ENCODE data around the gene SLC22A25.

DNA sequence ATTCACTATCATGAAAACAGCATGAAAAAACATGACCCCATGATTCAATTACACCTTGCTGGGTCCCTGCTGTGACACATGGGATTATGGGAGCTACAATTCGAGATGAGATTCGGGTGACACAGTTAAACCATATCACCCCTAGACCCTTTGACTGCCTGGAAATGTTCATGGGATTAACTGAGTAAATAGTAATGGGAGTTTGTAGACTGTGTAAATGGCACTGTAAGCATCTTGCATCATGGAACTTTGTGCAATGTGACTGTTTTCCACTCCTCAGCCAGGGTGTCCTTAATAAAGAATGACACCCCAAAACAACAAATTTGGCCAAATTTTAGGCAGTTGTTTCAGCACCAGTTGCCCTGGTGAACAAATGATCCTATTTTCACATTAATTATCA, 7.9 kb upstream of the SLC22A25 start:
- TF ChIP-seq, protein P1, sequence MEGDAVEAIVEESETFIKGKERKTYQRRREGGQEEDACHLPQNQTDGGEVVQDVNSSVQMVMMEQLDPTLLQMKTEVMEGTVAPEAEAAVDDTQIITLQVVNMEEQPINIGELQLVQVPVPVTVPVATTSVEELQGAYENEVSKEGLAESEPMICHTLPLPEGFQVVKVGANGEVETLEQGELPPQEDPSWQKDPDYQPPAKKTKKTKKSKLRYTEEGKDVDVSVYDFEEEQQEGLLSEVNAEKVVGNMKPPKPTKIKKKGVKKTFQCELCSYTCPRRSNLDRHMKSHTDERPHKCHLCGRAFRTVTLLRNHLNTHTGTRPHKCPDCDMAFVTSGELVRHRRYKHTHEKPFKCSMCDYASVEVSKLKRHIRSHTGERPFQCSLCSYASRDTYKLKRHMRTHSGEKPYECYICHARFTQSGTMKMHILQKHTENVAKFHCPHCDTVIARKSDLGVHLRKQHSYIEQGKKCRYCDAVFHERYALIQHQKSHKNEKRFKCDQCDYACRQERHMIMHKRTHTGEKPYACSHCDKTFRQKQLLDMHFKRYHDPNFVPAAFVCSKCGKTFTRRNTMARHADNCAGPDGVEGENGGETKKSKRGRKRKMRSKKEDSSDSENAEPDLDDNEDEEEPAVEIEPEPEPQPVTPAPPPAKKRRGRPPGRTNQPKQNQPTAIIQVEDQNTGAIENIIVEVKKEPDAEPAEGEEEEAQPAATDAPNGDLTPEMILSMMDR (CRISPR knock-in tag; IDR thresholded peaks at IDR 0.05), result no peak
- TF ChIP-seq, protein P2, sequence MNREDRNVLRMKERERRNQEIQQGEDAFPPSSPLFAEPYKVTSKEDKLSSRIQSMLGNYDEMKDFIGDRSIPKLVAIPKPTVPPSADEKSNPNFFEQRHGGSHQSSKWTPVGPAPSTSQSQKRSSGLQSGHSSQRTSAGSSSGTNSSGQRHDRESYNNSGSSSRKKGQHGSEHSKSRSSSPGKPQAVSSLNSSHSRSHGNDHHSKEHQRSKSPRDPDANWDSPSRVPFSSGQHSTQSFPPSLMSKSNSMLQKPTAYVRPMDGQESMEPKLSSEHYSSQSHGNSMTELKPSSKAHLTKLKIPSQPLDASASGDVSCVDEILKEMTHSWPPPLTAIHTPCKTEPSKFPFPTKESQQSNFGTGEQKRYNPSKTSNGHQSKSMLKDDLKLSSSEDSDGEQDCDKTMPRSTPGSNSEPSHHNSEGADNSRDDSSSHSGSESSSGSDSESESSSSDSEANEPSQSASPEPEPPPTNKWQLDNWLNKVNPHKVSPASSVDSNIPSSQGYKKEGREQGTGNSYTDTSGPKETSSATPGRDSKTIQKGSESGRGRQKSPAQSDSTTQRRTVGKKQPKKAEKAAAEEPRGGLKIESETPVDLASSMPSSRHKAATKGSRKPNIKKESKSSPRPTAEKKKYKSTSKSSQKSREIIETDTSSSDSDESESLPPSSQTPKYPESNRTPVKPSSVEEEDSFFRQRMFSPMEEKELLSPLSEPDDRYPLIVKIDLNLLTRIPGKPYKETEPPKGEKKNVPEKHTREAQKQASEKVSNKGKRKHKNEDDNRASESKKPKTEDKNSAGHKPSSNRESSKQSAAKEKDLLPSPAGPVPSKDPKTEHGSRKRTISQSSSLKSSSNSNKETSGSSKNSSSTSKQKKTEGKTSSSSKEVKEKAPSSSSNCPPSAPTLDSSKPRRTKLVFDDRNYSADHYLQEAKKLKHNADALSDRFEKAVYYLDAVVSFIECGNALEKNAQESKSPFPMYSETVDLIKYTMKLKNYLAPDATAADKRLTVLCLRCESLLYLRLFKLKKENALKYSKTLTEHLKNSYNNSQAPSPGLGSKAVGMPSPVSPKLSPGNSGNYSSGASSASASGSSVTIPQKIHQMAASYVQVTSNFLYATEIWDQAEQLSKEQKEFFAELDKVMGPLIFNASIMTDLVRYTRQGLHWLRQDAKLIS (CRISPR knock-in tag; IDR thresholded peaks at IDR 0.05), result no peak
- TF ChIP-seq, protein P3, sequence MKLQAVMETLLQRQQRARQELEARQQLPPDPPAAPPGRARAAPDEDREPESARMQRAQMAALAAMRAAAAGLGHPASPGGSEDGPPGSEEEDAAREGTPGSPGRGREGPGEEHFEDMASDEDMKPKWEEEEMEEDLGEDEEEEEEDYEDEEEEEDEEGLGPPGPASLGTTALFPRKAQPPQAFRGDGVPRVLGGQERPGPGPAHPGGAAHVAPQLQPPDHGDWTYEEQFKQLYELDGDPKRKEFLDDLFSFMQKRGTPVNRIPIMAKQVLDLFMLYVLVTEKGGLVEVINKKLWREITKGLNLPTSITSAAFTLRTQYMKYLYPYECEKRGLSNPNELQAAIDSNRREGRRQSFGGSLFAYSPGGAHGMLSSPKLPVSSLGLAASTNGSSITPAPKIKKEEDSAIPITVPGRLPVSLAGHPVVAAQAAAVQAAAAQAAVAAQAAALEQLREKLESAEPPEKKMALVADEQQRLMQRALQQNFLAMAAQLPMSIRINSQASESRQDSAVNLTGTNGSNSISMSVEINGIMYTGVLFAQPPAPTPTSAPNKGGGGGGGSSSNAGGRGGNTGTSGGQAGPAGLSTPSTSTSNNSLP (IDR thresholded peaks at IDR 0.05; ENCODE audit: low read depth, low read length), result no peak
- TF ChIP-seq PAF1 (CRISPR knock-in tag; IDR thresholded peaks at IDR 0.05), result no peak
- TF ChIP-seq, protein P4, sequence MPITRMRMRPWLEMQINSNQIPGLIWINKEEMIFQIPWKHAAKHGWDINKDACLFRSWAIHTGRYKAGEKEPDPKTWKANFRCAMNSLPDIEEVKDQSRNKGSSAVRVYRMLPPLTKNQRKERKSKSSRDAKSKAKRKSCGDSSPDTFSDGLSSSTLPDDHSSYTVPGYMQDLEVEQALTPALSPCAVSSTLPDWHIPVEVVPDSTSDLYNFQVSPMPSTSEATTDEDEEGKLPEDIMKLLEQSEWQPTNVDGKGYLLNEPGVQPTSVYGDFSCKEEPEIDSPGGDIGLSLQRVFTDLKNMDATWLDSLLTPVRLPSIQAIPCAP (CRISPR knock-in tag; IDR thresholded peaks at IDR 0.05; ENCODE audit: low read depth), result no peak
- TF ChIP-seq, protein P5, sequence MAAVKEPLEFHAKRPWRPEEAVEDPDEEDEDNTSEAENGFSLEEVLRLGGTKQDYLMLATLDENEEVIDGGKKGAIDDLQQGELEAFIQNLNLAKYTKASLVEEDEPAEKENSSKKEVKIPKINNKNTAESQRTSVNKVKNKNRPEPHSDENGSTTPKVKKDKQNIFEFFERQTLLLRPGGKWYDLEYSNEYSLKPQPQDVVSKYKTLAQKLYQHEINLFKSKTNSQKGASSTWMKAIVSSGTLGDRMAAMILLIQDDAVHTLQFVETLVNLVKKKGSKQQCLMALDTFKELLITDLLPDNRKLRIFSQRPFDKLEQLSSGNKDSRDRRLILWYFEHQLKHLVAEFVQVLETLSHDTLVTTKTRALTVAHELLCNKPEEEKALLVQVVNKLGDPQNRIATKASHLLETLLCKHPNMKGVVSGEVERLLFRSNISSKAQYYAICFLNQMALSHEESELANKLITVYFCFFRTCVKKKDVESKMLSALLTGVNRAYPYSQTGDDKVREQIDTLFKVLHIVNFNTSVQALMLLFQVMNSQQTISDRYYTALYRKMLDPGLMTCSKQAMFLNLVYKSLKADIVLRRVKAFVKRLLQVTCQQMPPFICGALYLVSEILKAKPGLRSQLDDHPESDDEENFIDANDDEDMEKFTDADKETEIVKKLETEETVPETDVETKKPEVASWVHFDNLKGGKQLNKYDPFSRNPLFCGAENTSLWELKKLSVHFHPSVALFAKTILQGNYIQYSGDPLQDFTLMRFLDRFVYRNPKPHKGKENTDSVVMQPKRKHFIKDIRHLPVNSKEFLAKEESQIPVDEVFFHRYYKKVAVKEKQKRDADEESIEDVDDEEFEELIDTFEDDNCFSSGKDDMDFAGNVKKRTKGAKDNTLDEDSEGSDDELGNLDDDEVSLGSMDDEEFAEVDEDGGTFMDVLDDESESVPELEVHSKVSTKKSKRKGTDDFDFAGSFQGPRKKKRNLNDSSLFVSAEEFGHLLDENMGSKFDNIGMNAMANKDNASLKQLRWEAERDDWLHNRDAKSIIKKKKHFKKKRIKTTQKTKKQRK (IDR thresholded peaks at IDR 0.05; ENCODE audit: low read length), result no peak
- TF ChIP-seq NBN (conservative IDR thresholded peaks at IDR 0.05), result no peak
- no peak for TF ChIP-seq FOXP1 (IDR thresholded peaks at IDR 0.05)
- peak; percentile 73 for TF ChIP-seq FOXP1 (CRISPR knock-in tag; IDR thresholded peaks at IDR 0.05)
- no peak for TF ChIP-seq YY1 (IDR thresholded peaks at IDR 0.05; ENCODE audit: insufficient read depth, insufficient replicate concordance, low read depth, low read length)
- TF ChIP-seq, protein P6, sequence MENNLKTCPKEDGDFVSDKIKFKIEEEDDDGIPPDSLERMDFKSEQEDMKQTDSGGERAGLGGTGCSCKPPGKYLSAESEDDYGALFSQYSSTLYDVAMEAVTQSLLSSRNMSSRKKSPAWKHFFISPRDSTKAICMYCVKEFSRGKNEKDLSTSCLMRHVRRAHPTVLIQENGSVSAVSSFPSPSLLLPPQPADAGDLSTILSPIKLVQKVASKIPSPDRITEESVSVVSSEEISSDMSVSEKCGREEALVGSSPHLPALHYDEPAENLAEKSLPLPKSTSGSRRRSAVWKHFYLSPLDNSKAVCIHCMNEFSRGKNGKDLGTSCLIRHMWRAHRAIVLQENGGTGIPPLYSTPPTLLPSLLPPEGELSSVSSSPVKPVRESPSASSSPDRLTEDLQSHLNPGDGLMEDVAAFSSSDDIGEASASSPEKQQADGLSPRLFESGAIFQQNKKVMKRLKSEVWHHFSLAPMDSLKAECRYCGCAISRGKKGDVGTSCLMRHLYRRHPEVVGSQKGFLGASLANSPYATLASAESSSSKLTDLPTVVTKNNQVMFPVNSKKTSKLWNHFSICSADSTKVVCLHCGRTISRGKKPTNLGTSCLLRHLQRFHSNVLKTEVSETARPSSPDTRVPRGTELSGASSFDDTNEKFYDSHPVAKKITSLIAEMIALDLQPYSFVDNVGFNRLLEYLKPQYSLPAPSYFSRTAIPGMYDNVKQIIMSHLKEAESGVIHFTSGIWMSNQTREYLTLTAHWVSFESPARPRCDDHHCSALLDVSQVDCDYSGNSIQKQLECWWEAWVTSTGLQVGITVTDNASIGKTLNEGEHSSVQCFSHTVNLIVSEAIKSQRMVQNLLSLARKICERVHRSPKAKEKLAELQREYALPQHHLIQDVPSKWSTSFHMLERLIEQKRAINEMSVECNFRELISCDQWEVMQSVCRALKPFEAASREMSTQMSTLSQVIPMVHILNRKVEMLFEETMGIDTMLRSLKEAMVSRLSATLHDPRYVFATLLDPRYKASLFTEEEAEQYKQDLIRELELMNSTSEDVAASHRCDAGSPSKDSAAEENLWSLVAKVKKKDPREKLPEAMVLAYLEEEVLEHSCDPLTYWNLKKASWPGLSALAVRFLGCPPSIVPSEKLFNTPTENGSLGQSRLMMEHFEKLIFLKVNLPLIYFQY (CRISPR knock-in tag; IDR thresholded peaks at IDR 0.05; ENCODE audit: borderline replicate concordance), result no peak
- TF ChIP-seq, protein P7, sequence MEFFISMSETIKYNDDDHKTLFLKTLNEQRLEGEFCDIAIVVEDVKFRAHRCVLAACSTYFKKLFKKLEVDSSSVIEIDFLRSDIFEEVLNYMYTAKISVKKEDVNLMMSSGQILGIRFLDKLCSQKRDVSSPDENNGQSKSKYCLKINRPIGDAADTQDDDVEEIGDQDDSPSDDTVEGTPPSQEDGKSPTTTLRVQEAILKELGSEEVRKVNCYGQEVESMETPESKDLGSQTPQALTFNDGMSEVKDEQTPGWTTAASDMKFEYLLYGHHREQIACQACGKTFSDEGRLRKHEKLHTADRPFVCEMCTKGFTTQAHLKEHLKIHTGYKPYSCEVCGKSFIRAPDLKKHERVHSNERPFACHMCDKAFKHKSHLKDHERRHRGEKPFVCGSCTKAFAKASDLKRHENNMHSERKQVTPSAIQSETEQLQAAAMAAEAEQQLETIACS (CRISPR knock-in tag; IDR thresholded peaks at IDR 0.05), result no peak
- no peak for TF ChIP-seq TCF12 (IDR thresholded peaks at IDR 0.05)
- TF ChIP-seq TCF12 (CRISPR knock-in tag; IDR thresholded peaks at IDR 0.05), result no peak
- TF ChIP-seq, protein P8, sequence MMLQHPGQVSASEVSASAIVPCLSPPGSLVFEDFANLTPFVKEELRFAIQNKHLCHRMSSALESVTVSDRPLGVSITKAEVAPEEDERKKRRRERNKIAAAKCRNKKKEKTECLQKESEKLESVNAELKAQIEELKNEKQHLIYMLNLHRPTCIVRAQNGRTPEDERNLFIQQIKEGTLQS (CRISPR knock-in tag; IDR thresholded peaks at IDR 0.05), result 0 out of 2 replicates have a peak, but pooled peaks have one; percentile 31

All from HepG2 (cell line).